K562 (cell line): ENCODE data around the gene ZBTB16. TPM values are rescaled to one million over a fixed set of nuclear protein-coding genes. Genes with fewer than 3 reads are reported as not detected.
A peak's percentile ranks its signal among the peaks of the same experiment; 100 is the strongest.

Experiments
- CHAMP1 ChIP-seq: fragments of 450-650 bp; IDR thresholded peaks from 2 replicates; pipeline ENCODE4 v1.6.1; 2016; ENCODE audit warnings: mild to moderate bottlenecking
- DEAF1 ChIP-seq: fragments of 450-650 bp; formaldehyde crosslinking; IDR thresholded peaks from 2 replicates; pipeline ENCODE4 v1.4.0; 2020; ENCODE audit warnings: mild to moderate bottlenecking, moderate library complexity
- HDGF ChIP-seq: fragments of 450-650 bp; IDR thresholded peaks from 2 replicates; pipeline ENCODE4 v1.6.1; 2016
- KAT7 ChIP-seq: sonication (generic); formaldehyde crosslinking; IDR thresholded peaks from 2 replicates; pipeline ENCODE4 v1.8.0; 2022; ENCODE audit warnings: missing genetic modification reagents, mild to moderate bottlenecking, borderline replicate concordance
- ZNF699 ChIP-seq: fragments of 250-450 bp; sonication (Bioruptor Pico); IDR thresholded peaks from 2 replicates; pipeline ENCODE4 v1.8.0; 2021; ENCODE audit warnings: mild to moderate bottlenecking, moderate library complexity; ENCODE audit not compliant: insufficient replicate concordance
- polyA plus RNA-seq, 8 experiments: library from polyadenylated mRNA; depleted of rRNA in 4 of 8; stranded (reverse) in 5 of 8; unstranded in 3 of 8; fragments of >200 nt; fragmentation: Nextera tagmentation in 2 of 8; fragmentation: Illumina TruSeq in 1 of 8; extraction: Ambion mirVana in 2 of 8; extraction: Trizol in 1 of 8; gene quantifications; 2 replicates each; pipeline versions ENCODE4 v1.2.1 to v1.2.3, GENCODE V29; 2011 to 2014; ENCODE audit warnings: inconsistent platforms in 1 of 8, missing spikeins in 1 of 8
- total RNA-seq, 7 experiments: library from RNA; depleted of rRNA in 6 of 7; stranded (reverse); fragments of >200 nt in 6 of 7; fragmentation: Illumina TruSeq in 2 of 7; extraction: Trizol in 2 of 7; gene quantifications; 2 replicates each; pipeline versions ENCODE4 v1.2.1 to v1.2.3, GENCODE V29; 2011 to 2021; ENCODE audit warnings: low replicate concordance in 1 of 7

Gene ZBTB16
- total and polyA plus RNA-seq, 9 of the 15 experiments (the other 6 are each of a cell fraction or from before 2014, with no cell fraction given): 0.06 to 0.40 (median 0.24) TPM; not detected in 4

GRCh38 chr11:114296605-114297372 is 237.3 kb downstream of the ZBTB16 start (continued):
- TF ChIP-seq CHAMP1 (no peak), HDGF (no peak), KAT7 (CRISPR knock-in tag) (0 out of 2 replicates have a peak, but pooled peaks have one; percentile 53), ZNF699 (CRISPR knock-in tag) (no peak), DEAF1 (CRISPR knock-in tag) (0 out of 2 replicates have a peak, but pooled peaks have one; percentile 14)
